ENCODE results near the gene FOXJ2.
"Not testable (repeated sequence)": the region's sequence is repeated elsewhere in the genome, so short reads cannot be mapped to it uniquely, and the experiment has no call there.

The FOXJ2 gene

GRCh38 chr12:8077207-8077606 is 44.7 kb downstream of the FOXJ2 start:
- H3K36me3 ChIP-seq (ENCODE audit: control insufficient read depth, insufficient read depth, low read length): no peaks in the 10 kb centered on the region
- no peak overlapping the region for H3K9ac ChIP-seq (ENCODE audit: low read depth, low read length)
- H3K27me3 ChIP-seq (ENCODE audit: control insufficient read depth, insufficient read depth, low read length): no peaks in the 10 kb centered on the region
- no peak overlapping the region for H3K4me3 ChIP-seq (ENCODE audit: low read depth, low read length)
- no peaks in the 10 kb centered on the region for H3K9me3 ChIP-seq (ENCODE audit: control insufficient read depth, insufficient read depth, low read length)
- peaks cover 2% of the 10 kb centered on the region for H3K4me1 ChIP-seq (ENCODE audit: control insufficient read depth, insufficient read depth, low read length)

DNA sequence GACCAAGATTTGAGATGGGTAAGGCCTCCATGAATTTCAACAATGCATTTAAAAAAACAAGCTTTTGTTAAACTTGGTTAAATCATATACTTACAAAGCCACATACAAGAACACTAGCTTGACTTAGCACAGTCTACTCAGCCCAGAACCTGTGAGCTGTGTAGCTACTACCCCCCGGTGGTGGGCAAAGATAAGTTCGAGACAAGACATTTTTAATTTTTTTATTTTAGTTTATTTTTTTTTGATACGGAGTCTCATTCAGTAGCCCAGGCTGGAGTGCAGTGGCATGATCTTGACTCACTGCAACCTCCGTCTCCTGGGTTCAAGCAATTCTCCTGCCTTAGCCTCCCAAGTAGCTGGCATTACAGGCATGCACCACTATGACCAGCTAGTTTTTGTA is 45.9 kb downstream of the FOXJ2 start:
- H3K36me3 ChIP-seq (ENCODE audit: control insufficient read depth, insufficient read depth, low read length): no peaks in the 10 kb centered on the region
- no peak overlapping the region for H3K9ac ChIP-seq (ENCODE audit: low read depth, low read length)
- peaks cover 5% of the 10 kb centered on the region for H3K4me1 ChIP-seq (ENCODE audit: control insufficient read depth, insufficient read depth, low read length)
- no peak overlapping the region for H3K4me3 ChIP-seq (ENCODE audit: low read depth, low read length)
- no peaks in the 10 kb centered on the region for H3K27me3 ChIP-seq (ENCODE audit: control insufficient read depth, insufficient read depth, low read length)
- H3K9me3 ChIP-seq (ENCODE audit: control insufficient read depth, insufficient read depth, low read length): no peaks in the 10 kb centered on the region

DNA sequence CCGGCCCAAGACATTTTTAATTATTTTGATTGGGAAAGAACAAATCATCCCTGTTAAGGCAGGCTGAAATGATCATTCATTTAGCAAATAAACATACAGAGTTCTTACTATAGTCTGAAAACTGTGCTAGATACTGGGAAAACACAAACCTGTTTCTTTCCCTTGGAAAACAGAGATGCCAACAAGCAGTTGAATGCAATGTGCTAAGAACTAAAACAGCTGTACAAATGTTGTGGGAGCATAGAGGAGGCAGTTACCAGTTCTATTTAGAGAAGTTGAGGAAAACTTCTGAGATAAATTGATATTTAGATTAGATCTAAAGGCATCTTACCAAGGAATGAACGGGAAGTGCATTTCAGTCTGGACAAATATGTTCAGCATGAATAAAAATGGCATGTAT is 46.4 kb downstream of the FOXJ2 start:
- Histone ChIP-seq H3K4me3 (ENCODE audit: low read depth, low read length) (no peak overlapping the region), H3K27me3 (ENCODE audit: control insufficient read depth, insufficient read depth, low read length) (no peaks in the 10 kb centered on the region), H3K9ac (ENCODE audit: low read depth, low read length) (no peak overlapping the region), H3K9me3 (ENCODE audit: control insufficient read depth, insufficient read depth, low read length) (no peaks in the 10 kb centered on the region), H3K36me3 (ENCODE audit: control insufficient read depth, insufficient read depth, low read length) (no peaks in the 10 kb centered on the region), H3K4me1 (ENCODE audit: control insufficient read depth, insufficient read depth, low read length) (peaks cover 5% of the 10 kb centered on the region)

DNA sequence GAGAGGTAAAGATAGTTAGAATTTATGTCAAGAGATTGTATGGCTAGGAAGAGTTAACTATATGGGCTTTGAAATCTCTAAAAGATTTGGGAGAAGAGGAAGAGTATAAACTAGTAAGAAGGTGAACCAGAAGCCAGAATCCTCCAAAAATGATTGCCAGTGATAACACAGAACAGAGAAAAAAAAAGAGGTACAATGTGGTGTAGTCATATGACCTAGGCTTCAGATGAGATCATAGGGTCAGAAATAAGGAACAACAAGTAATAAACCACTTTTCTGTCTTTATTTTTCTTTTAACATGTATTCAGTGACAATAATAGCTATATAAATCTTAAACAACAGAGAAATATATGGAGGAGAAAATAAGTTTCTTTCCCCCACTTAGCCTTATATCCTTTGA is 47.6 kb downstream of the FOXJ2 start:
- no peaks in the 10 kb centered on the region for H3K9me3 ChIP-seq (ENCODE audit: control insufficient read depth, insufficient read depth, low read length)
- no peak overlapping the region for H3K4me3 ChIP-seq (ENCODE audit: low read depth, low read length)
- H3K4me1 ChIP-seq (ENCODE audit: control insufficient read depth, insufficient read depth, low read length): peaks cover 3% of the 10 kb centered on the region
- H3K27me3 ChIP-seq (ENCODE audit: control insufficient read depth, insufficient read depth, low read length): no peaks in the 10 kb centered on the region
- H3K9ac ChIP-seq (ENCODE audit: low read depth, low read length): no peak overlapping the region
- no peaks in the 10 kb centered on the region for H3K36me3 ChIP-seq (ENCODE audit: control insufficient read depth, insufficient read depth, low read length)

GRCh38 chr12:8081251-8081920 is 48.9 kb downstream of the FOXJ2 start:
- Histone ChIP-seq H3K36me3 (ENCODE audit: control insufficient read depth, insufficient read depth, low read length) (no peaks in the 10 kb centered on the region), H3K4me3 (ENCODE audit: low read depth, low read length) (peak overlapping the region; percentile 98), H3K9me3 (ENCODE audit: control insufficient read depth, insufficient read depth, low read length) (no peaks in the 10 kb centered on the region), H3K27me3 (ENCODE audit: control insufficient read depth, insufficient read depth, low read length) (no peaks in the 10 kb centered on the region), H3K9ac (ENCODE audit: low read depth, low read length) (peak overlapping the region; percentile 78), H3K4me1 (ENCODE audit: control insufficient read depth, insufficient read depth, low read length) (peaks cover 3% of the 10 kb centered on the region)

GRCh38 chr12:8082808-8083100 is 50.2 kb downstream of the FOXJ2 start:
- H3K36me3 ChIP-seq (ENCODE audit: control insufficient read depth, insufficient read depth, low read length): no peaks in the 10 kb centered on the region
- H3K27me3 ChIP-seq (ENCODE audit: control insufficient read depth, insufficient read depth, low read length): no peaks in the 10 kb centered on the region
- no peaks in the 10 kb centered on the region for H3K9me3 ChIP-seq (ENCODE audit: control insufficient read depth, insufficient read depth, low read length)
- H3K9ac ChIP-seq (ENCODE audit: low read depth, low read length): peak overlapping the region; percentile 87
- H3K4me3 ChIP-seq (ENCODE audit: low read depth, low read length): peak overlapping the region; percentile 98
- peaks cover 3% of the 10 kb centered on the region for H3K4me1 ChIP-seq (ENCODE audit: control insufficient read depth, insufficient read depth, low read length)

GRCh38 chr12:8084351-8084750 is 51.8 kb downstream of the FOXJ2 start:
- not testable (repeated sequence) for H3K4me3 ChIP-seq (ENCODE audit: low read depth, low read length); H3K9ac ChIP-seq (ENCODE audit: low read depth, low read length); H3K36me3 ChIP-seq (ENCODE audit: control insufficient read depth, insufficient read depth, low read length); H3K4me1 ChIP-seq (ENCODE audit: control insufficient read depth, insufficient read depth, low read length); H3K9me3 ChIP-seq (ENCODE audit: control insufficient read depth, insufficient read depth, low read length); H3K27me3 ChIP-seq (ENCODE audit: control insufficient read depth, insufficient read depth, low read length)

DNA sequence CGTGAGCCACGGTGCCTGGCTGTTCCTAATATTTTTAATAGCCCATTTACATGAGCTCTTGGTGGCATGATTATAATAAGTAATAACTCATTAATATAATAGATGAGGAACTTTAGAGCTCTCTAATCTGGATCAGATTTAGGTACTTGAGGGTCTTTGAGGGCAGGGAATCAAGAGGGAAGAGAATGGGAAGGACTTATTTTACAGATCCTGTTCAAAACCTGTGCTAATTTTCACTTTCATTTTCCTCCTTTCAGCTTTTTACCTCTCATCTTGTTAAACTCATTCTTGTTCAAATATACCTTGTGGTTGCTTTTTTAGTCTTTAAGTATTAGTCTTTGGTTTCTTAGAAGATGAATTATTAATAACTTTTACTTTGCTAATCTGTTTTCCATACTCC is 55.1 kb downstream of the FOXJ2 start:
- H3K4me3 ChIP-seq (ENCODE audit: low read depth, low read length): no peak overlapping the region
- H3K27me3 ChIP-seq (ENCODE audit: control insufficient read depth, insufficient read depth, low read length): no peaks in the 10 kb centered on the region
- H3K9me3 ChIP-seq (ENCODE audit: control insufficient read depth, insufficient read depth, low read length): no peaks in the 10 kb centered on the region
- no peak overlapping the region for H3K9ac ChIP-seq (ENCODE audit: low read depth, low read length)
- peaks cover 3% of the 10 kb centered on the region for H3K4me1 ChIP-seq (ENCODE audit: control insufficient read depth, insufficient read depth, low read length)
- H3K36me3 ChIP-seq (ENCODE audit: control insufficient read depth, insufficient read depth, low read length): peaks cover 3% of the 10 kb centered on the region

DNA sequence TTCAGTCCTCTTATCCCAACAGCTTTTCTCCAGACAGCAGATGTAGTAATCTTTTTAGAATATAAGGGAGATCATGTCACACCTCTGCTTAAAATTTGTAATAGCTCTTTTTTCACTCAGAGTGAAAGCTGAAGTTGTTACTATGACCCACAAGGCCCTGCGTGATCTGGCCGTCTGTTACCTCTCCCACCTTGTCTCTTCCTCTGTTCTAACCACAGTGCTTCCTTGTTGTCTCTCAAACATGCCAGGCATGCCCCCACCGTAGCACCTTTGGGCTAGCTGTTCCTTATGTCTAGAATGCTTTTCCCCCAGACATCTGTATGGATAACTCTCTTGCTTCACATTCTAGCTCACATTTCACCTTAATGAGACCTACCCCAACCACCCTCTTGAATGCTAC is 56.1 kb downstream of the FOXJ2 start:
- peaks cover 7% of the 10 kb centered on the region for H3K36me3 ChIP-seq (ENCODE audit: control insufficient read depth, insufficient read depth, low read length)
- no peaks in the 10 kb centered on the region for H3K27me3 ChIP-seq (ENCODE audit: control insufficient read depth, insufficient read depth, low read length)
- H3K9ac ChIP-seq (ENCODE audit: low read depth, low read length): no peak overlapping the region
- H3K4me3 ChIP-seq (ENCODE audit: low read depth, low read length): no peak overlapping the region
- H3K9me3 ChIP-seq (ENCODE audit: control insufficient read depth, insufficient read depth, low read length): no peaks in the 10 kb centered on the region
- no peaks in the 10 kb centered on the region for H3K4me1 ChIP-seq (ENCODE audit: control insufficient read depth, insufficient read depth, low read length)

GRCh38 chr12:8089277-8089676 is 56.8 kb downstream of the FOXJ2 start:
- H3K9ac ChIP-seq (ENCODE audit: low read depth, low read length); H3K4me3 ChIP-seq (ENCODE audit: low read depth, low read length); H3K27me3 ChIP-seq (ENCODE audit: control insufficient read depth, insufficient read depth, low read length); H3K9me3 ChIP-seq (ENCODE audit: control insufficient read depth, insufficient read depth, low read length); H3K4me1 ChIP-seq (ENCODE audit: control insufficient read depth, insufficient read depth, low read length); H3K36me3 ChIP-seq (ENCODE audit: control insufficient read depth, insufficient read depth, low read length): not testable (repeated sequence)

- H3K9ac ChIP-seq (ENCODE audit: low read depth, low read length): no peak overlapping the region
- no peaks in the 10 kb centered on the region for H3K27me3 ChIP-seq (ENCODE audit: control insufficient read depth, insufficient read depth, low read length)
- peaks cover 14% of the 10 kb centered on the region for H3K36me3 ChIP-seq (ENCODE audit: control insufficient read depth, insufficient read depth, low read length)
- H3K4me3 ChIP-seq (ENCODE audit: low read depth, low read length): no peak overlapping the region
- H3K4me1 ChIP-seq (ENCODE audit: control insufficient read depth, insufficient read depth, low read length): no peaks in the 10 kb centered on the region
- no peaks in the 10 kb centered on the region for H3K9me3 ChIP-seq (ENCODE audit: control insufficient read depth, insufficient read depth, low read length)
Observed at GRCh38 chr12:8089716-8090115, 57.2 kb downstream of the FOXJ2 start.

- H3K27me3 ChIP-seq (ENCODE audit: control insufficient read depth, insufficient read depth, low read length): no peaks in the 10 kb centered on the region
- no peaks in the 10 kb centered on the region for H3K9me3 ChIP-seq (ENCODE audit: control insufficient read depth, insufficient read depth, low read length)
- no peak overlapping the region for H3K4me3 ChIP-seq (ENCODE audit: low read depth, low read length)
- peaks cover 23% of the 10 kb centered on the region for H3K36me3 ChIP-seq (ENCODE audit: control insufficient read depth, insufficient read depth, low read length)
- no peak overlapping the region for H3K9ac ChIP-seq (ENCODE audit: low read depth, low read length)
- H3K4me1 ChIP-seq (ENCODE audit: control insufficient read depth, insufficient read depth, low read length): no peaks in the 10 kb centered on the region
Observed at GRCh38 chr12:8093291-8093690, 60.8 kb downstream of the FOXJ2 start.
